MM.1S (cell line): ENCODE results near the gene BIVM.

ENCODE experiments used
- CTCF ChIP-seq: fragments of 300-600 bp; sonication (generic); IDR thresholded peaks from 2 replicates; pipeline ENCODE4 v1.5.1; 2016; ENCODE audit warnings: antibody characterized with exemption, low read length, mixed read lengths
- EZH2 ChIP-seq: fragments of 300-600 bp; sonication (generic); optimal IDR thresholded peaks from 2 replicates; pipeline ENCODE3; 2017; ENCODE audit warnings: low read depth, mild to moderate bottlenecking, antibody characterized with exemption, low read length, mixed read lengths
- EZH2phosphoT487 ChIP-seq: fragments of 300-600 bp; sonication (generic); IDR thresholded peaks from 2 replicates; pipeline ENCODE4 v1.6.1; 2018; ENCODE audit warnings: antibody characterized with exemption, low read length

GRCh38 chr13:102758842-102759241 lies 40.1 kb upstream of the BIVM start:
- TF ChIP-seq EZH2 (no peak), CTCF (no peak), EZH2phosphoT487 (no peak)
